ENCODE data around the gene ZBTB49.

DNA sequence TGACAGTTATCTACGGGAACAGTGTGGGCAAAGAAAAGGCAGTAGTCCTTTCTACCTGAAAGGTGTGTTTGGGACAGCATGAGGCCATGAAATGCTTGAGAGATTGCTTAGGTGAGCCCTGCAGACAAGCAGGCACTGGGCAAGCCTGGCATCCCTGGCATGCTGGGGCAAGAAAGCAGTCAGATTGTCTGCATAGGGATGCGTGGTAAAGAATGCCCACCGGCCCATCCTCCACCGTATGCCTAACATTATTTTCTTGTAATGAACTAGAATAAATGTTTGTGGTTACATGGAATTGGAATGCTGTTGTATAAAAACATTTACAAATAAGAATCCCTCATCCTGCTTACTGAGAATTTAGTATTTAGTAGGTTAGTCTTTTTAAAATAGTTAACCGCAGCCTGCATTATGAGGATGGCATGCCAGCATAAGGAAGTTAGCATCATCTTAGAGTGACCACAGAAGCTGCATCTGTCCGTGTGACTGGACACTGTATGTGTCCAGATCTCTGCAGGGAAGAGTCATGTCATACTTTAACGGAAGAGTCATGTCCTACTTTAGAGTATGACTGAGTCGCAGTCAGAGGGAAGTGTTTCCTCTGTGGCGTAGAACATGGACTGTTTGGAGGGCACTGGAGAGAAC is 18.9 kb downstream of the ZBTB49 start:
- no peak for TF ChIP-seq POLR2AphosphoS5 (IDR thresholded peaks at IDR 0.05; ENCODE audit: low read depth, low read length)
- TF ChIP-seq TAF1 (IDR thresholded peaks at IDR 0.05; ENCODE audit: low read depth, low read length): no peak
- no peak for TF ChIP-seq POLR2A (IDR thresholded peaks at IDR 0.05; ENCODE audit: low read depth, low read length)

Measured in GM12891 (cell line).